NCI-H748 (cell line): Measurements from ENCODE around the gene BEND5.
A peak's percentile ranks its signal among the peaks of the same experiment; 100 is the strongest.

ENCODE experiments used
- DNase-seq: peaks from one replicate; lab custom pipeline; 2025; ENCODE audit not compliant: unreplicated experiment; lab: John Stamatoyannopoulos, UW

Gene BEND5

DNA sequence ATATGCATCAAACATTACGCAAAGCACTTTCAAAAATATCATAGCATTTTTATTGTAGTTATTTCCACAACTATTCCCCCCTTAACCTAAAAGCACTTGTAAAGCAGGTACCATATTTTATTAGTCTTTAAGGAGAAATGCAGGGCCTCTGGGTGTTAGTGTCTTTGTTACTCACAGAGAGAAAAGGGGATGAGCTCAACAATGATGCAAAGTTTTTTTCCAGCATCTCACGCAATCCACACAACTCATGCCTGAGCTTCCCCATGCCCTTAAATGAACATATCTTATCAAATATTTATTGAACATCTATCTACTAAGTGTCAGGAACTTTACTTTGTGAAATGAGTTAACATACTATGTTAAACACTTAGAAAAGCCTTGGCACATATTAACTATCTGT lies 50.6 kb downstream of the BEND5 start:
- DNase-seq, result no peak

DNA sequence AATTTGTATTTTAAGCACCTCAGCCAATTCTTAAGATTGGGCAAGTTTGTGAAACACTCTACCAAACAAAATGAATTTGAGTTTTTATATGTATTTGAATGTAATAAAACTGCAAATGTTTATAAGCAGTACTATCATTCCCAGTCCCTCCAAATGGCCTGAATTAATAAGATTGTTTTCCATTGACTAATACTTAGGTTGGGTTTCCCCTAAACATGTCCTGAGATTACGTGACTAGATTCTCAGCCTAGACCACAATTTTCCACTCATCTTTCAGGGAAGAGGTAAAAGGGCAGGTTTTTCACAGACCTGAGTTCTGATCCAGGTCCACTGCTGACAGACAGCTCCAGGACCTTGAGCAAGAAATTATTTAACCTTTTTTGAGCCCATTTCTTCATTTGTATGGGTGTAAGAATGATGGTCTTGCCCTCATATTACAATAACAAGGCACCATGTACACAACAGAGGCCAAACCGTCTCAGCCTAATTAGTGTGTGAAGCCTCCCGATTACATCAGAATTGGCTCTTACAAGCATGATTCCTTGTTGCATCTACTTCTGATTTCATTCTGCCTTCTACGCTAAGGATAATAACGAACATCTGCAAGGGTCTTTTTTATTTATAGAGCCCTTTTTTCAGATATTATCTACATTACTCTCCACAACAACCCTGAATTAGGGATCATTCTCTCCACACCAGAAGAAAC lies 51.2 kb downstream of the BEND5 start:
- no peak for DNase-seq

DNA sequence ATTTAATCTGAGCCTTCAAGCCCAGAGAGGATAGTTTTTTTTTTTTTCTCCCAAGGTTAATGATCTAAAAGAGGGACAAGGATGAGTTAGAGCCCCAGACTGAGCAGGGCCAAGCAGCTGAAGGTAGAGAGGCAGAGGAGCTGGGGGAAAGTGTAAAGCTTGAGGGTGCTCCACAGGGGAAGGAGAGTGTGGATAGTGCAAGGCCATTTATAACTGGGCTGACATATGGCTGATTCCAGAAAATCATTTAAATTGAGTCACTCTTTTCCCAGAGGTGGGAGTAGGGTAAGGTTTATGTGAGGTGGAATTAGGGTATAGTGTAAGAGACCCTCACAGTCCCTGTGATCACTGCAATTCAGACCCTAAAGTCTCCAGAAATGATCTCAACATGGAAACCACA lies 55.8 kb downstream of the BEND5 start:
- DNase-seq, result no peak

DNA sequence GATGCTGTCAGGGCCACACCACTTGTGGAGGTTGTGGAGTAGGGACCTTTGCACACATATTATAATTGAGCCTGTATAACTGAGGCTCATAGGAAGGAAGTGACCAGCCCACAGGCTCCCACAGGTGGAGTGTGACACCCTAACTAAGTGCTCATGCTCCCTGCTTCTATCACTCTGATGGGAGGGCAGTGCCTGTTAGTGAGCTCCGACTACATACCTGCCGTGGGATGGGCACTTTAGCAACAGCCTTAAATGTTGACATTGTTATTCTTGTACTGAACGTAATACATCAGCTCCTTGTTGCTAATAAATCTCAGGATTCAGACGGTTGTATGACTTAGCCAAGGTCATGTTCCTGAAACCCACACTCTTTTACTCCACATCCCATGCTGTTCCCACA lies 58.0 kb downstream of the BEND5 start:
- DNase-seq, result no peak

DNA sequence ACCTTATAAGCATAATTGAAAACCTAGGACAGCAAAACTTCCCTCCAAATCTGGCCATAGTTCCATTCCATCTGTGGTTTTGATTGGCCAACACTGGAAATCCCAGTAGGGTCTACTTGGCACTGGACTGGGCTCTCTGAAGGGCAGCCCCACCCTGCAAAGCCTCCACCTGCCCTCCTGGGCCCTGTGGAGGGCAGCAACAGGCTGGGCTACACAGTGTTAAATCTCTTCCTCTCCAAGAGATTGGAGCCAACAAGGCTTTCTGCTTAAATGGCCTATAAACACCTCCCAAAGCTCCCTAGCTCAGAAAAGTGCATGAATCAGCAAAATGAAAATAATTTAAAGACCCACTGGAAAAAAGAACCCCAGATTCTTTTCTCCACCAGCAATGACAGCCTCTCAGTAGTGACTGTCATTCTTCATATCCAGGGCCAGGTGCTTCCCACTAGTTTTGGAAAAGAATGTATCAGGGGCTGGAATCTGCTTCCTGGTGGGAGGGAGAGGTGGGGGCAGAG lies 58.5 kb downstream of the BEND5 start:
- DNase-seq, result no peak

DNA sequence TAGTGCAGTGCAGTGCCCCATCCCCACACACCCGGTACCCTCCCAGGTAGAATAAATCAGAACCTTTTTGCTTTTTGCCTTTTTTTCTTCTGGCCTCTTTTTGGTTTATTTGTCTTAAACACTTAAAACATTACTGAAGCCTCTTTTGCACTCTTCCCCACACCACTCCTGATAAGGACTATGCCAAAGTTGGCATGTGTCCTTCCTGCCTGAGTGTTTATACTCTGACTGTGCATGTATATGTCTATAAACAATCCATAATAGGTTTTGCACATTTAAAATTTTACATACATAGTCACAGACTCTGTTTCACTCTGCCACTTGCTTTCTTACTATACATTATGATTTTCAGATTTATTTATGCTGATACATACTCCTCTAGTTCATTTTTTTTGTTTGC lies 59.6 kb downstream of the BEND5 start:
- DNase-seq, result no peak

DNA sequence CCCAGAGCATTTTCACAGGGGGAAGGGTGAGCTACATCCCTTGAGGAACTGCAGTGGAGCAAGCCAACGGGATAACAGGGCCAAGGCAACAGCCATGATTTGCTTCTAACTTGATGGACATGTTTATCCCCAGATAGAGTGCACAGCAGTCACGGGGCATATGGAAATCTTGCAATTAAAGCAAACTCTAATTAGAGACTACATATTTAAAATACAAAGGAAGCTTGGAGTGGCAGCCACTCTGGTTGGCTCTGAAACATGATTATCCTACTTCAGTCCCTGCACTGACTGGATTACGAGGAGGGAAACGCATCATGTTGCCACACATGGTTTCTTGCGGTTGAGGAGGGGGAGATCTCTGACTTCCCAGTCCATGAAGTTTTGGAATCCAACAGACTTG lies 60.8 kb downstream of the BEND5 start:
- no peak for DNase-seq

DNA sequence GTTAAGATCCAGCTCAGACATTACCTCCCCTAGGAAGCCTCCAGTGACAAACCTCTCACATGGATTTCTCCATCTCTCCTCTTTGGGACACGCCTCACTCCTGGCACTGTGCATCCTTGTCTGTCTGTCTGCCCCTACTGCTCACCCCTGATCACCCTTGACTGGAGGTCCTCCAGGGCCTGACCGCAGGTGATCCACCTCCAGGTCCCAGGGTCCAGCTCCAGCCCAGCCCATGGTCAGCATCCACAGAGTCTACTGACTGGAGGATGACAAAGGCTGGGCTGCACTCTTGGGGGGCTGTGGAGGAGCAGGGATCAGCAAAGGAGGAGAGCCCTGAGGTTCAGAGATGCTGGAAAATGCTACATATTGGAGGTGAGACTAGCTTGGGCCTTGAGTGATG lies 65.8 kb downstream of the BEND5 start:
- DNase-seq, result no peak

DNA sequence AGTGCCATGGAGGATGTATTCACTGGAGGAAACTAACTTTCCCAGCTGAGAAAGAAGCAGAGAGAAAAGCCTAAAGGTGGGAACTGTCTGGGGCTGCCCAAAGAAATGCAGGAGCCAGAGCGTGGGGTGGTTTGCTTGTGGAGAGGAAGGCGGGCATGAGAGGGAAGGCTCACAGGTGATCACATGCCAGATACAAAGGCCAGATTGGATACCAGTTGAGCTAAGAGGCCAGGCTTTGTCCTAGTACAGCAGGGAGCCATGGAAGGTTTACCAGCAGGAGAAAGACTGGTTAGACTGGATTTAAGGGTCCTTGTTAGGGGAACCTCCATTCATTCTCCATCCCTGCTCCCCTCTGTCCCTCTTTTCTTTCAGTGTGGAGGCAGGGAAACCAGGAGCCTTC lies 66.4 kb downstream of the BEND5 start:
- peak; percentile 58 for DNase-seq

DNA sequence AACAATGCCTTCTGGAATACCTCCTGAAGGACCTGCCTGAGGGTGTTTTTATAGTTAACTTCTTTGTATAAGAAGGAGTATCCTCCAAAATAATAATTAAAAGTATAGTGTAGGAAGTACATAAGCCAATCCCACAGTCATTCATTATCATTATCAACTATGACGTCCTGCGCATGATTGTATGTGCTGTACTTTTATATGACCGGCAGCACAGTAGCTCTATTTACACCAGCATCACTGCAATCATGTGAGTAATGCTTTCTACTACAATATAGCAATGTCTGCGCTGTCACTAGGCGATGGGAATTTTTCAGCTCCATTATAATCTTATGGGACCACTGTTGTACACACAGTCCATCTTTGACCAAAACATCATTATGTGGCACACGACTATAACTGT lies 72.0 kb downstream of the BEND5 start:
- DNase-seq, result no peak

DNA sequence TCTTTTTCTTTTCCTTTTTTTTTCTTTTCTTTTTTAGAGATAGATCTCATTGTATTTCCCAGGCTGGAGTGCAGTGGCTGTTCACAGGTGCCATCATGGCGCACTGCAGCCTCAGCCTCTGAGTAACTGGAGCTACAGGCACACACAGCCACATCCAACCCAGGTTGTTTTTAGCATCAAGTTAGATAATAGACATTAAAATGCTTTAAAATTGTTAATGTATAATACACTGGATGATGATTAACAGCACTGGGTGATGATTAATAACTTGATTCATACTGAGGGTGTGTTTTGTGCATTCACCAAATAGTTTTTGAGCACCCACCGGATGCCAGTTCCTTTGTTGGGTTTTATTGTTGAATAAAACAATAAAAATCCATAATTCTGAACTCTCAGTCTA lies 75.2 kb downstream of the BEND5 start:
- no peak for DNase-seq

DNA sequence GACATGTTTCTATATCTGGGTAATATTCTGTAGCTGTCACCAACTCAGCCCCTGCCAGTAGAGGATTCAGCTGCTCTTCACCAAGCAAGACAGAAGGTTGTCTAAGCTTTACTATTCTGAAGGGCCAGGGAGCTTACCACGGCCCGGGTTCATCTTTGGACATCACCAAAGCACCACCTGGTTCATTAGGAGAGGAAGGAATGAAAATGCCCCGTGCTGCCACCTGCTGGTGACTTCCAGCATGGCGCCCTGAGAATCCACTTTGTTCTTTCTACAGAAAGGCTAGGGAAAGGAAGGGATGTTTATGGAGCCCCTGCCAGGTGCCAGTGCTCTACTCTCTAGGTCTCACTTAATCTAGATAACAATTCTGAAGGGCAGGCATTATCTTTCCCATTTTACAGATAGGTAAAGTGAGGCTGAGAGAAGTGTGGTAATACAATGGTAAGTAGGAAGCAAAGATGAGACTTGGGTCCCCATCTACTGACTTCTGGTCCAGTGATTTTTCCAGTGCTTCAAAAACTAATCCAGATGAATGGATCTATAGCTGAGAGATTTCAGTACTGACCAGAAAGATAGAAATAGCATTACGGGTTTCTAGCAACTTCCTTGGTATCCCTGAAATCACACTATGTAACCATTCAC lies 79.5 kb downstream of the BEND5 start:
- peak; percentile 81 for DNase-seq

DNA sequence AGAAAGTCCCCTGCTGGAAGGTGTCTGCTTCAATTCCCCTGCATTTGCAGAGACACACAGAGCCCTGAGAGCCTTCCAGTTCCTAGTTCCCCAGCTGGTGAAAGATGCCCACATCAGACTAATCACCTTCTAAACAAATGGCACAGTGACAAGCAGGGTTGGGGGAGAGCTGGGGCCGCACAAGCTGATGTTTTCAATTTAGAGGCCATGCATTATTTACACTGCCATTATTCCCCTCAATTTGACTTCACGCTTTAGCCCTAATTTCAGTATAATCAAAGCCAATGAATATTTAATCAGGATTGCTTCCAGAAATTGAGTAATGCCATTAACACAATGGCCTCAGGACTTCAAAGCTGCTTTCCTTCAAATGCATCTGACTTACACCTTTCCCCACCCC lies 81.5 kb downstream of the BEND5 start:
- peak; percentile 96 for DNase-seq

DNA sequence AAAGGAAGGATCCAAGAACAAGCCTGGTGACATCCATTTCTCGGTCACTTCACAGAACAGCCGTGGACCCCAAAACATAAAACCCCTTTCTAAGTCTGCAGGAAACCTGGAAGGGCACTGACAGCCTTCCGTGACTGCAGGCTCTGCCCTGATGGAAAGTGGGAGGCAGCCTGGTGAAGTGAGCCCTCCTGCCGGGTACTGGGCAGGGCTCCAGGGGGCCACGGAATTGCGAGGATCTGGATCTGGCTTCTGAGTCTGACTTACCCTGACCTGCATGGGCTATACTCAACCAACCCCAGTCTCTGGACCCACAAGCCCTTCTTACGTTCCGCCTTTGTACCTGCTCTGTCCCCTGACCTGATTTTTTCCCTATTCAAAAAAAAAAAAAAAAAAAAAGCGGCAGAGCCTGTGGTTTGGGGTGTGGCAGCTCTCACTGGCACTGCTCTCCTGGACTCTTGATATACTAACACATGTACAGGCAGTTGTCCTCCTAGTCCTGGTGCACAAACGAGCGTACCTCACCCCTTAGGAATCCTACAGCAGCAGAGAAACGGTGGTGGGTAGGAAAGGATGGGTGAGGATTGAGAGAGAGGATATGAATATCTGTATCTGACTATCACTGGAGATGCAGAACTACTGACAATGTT lies 82.9 kb downstream of the BEND5 start:
- DNase-seq, result peak; percentile 80

DNA sequence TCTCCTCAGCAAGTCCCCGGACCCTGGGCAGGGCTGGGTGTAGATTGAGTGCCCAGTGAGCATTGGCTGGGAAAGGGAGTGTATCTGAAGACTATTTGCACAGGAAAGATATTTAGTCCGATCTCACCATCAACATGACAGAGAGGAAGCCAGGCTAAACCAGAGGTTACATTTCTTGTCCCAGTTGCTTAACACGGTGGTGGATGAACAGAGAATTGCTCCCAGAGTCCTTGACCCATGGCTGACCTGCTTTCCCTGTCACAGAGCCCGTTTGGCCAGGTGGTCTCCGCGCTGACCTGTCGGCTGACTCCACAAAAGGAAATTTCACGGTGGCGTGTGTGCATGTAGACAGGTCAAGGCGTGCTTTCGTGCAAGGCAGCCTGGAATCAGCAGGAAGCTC lies 83.5 kb downstream of the BEND5 start:
- peak; percentile 48 for DNase-seq

DNA sequence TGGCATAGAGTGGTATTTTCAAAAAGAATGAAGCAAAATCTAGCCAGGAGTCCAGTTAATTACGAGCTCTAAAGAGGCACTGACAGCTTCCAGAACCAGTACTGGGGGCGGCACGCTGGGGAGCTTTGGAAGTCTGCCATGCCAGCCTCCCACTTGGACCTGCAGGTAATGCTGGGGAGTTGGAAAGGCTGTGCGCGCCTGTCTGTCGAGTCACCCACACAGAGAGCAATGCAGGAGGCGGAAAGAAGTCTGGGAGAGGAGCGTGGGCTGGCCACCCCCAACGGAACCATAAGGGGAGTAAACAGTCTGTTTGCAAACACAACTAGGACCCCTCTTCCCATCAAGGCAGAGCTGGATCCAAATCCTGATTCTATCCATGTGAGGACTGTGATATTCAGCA lies 84.5 kb downstream of the BEND5 start:
- DNase-seq, result no peak

DNA sequence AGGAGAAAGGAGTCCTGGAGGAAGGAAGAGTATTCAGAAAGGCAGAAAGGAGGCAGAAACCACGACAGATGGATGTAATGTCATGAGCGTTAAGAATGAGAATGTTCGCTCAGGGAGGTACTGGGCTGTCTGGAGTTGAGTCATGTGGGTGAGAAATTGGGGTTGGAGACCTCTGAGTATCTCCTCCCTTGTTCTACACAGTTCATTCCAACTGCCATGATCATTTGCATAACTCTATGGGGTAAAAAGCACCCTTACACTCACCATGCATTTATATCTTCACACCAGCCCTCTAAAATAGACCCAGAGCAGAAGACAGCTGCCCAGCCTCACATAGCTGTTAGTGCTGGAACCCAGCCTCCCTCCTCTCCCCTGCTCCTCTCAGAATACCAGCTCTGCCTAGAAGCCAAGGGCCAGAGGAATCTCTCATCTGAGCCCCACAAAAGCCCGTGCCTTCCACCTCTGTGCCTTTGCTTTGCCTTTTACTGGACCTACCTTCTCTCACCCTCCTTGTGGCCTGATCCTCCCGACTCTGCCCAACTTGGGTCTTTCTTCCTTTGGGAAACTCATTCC lies 85.2 kb downstream of the BEND5 start:
- no peak for DNase-seq

DNA sequence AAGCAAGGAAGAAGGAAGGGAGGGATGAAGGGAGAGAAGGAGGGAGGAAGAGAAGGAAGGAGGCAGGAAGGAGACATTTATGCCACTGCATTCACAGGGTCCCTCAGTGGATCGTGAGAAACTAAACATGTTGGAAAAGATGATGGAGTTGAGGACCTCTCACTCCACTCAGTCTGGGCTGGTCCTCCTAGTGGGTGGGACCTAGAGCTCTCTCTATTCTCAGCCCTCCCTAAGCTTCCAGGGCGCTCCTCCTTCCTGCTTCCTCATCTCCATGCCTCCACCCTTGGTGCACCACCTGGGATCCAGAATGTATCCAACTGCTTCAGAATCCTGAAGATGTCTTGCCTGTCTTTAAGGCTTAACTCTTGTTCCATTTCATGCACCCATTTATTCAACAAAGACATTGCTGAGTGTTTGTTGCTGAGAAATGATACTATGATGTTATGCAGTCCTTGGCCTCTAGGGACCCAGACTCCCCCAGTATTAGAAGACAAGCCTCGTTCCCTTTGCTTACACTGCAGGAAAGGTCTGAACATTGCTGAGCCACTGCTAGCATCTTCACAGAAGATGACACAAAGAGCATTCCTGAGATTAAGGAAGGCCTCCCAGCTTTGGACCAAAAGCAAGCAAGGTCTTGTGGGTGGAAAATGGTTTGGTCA lies 88.5 kb downstream of the BEND5 start:
- DNase-seq, result peak; percentile 40

DNA sequence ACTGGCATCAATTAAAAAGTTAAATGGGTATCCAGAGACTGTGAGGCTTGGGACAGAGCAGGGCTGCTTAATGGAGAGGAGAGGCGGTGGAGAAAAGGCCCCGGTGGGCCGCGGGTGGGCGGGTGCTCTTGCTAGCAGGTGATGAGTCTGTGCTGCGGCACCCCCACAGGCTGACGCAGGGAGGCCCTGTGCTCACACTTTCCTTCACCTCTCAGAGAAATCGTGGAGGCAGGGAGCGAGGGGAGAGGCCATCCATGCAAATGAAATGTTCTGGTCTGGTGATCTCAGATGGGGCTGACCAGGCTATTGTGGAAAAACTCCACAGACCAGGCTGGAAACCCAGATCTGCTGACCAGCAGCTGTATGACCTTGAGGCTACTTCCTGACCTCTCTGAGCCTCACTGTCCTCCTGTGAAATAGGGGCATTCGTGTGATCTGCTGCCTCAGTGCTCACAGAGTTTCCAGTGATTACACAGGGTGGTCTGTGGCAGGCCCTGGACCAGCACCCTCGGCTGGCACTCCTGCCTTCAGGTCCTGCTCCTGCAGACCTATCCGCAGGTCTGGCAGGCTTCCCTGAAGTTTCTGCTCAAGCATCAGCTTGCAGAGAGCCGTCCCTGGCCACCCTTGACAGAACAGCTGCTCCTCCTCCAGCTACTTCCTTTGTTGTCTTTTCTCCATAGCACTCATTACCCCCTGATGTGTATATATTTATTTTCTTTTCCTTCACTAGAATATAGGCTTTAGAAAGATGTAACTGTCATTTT lies 89.2 kb downstream of the BEND5 start:
- peak; percentile 47 for DNase-seq

DNA sequence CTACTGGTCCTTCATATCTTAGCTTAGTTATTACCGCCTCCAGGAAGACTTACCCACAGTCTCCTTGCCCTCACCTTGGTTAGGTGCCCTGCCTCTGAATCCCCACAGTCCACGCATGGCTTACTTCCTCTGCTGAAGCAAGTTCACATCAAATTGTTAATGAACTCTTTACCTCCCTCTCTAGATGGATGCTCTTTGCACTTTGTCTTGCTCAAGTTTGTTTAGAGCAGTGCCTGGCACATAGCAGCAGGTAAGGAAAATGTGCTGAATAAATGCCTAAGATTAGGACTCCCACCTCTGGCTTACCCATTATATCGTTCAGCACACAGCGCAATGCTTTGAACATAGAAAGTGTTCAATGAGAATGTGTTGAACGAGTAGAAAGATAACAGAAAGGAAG lies 90.5 kb downstream of the BEND5 start:
- DNase-seq, result no peak

DNA sequence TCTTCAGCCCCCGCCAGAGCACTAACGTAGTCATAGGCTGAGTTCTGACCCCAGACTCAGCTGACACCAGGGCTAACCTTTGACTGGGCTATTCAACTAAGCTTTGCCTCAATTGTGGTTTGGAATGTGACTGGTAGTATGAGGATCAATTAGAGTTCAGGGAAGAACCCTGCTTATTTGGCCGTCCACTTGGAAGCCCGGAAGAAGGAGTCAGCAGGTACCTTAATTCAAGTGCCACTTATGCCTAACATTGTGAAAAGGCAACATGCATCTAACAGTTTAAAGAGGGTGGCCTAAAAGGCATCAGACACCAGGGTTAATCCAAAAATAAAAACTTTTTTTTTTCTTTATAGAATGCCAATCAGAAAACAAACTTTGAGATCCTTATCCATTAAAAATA lies 92.3 kb downstream of the BEND5 start:
- DNase-seq, result no peak
